GM23338 (cell line): ENCODE data around the gene NCAN. TPM values are rescaled to one million over a fixed set of nuclear protein-coding genes. Genes with fewer than 3 reads are reported as not detected.

Experiments
- ATAC-seq: fragments of 200-7000 bp; cut with Tn5 transposase; 3 replicates; pipeline ENCODE4 v1.9.1; 2020
- DNase-seq: peaks from one replicate; pipeline ENCODE4 v3.0.0-alpha.2; 2015; ENCODE audit warnings: low spot score
- H2AFZ ChIP-seq: fragments of 200-600 bp; sonication (generic); 2 replicates; pipeline ENCODE4 v1.8.0; 2016; ENCODE audit warnings: antibody characterized with exemption, mild to moderate bottlenecking, moderate library complexity
- H3F3A ChIP-seq: fragments of 200-600 bp; sonication (generic); replicated peaks from 2 replicates; pipeline ENCODE4 v1.8.0; 2017; ENCODE audit warnings: antibody characterized with exemption, mixed run types, low read depth
- H3K27ac ChIP-seq: fragments of 200-600 bp; sonication (generic); 2 replicates; pipeline ENCODE4 v1.6.1; 2016; ENCODE audit warnings: low read depth
- H3K27me3 ChIP-seq: fragments of 200-600 bp; sonication (generic); 2 replicates; pipeline ENCODE4 v1.8.0; 2016; ENCODE audit warnings: mild to moderate bottlenecking, mixed run types, moderate library complexity; ENCODE audit not compliant: insufficient read depth
- H3K36me3 ChIP-seq: fragments of 200-600 bp; sonication (generic); 2 replicates; pipeline ENCODE4 v1.8.0; 2016; ENCODE audit warnings: mild to moderate bottlenecking; ENCODE audit not compliant: insufficient read depth
- H3K4me1 ChIP-seq: fragments of 200-600 bp; sonication (generic); 2 replicates; pipeline ENCODE4 v1.8.0; 2016; ENCODE audit warnings: mild to moderate bottlenecking, moderate library complexity; ENCODE audit not compliant: insufficient read depth
- H3K4me2 ChIP-seq: fragments of 200-600 bp; sonication (generic); 2 replicates; pipeline ENCODE4 v1.7.1; 2017; ENCODE audit warnings: mixed run types
- H3K4me3 ChIP-seq: fragments of 200-600 bp; sonication (generic); 2 replicates; pipeline ENCODE4 v1.6.1; 2016; ENCODE audit warnings: mixed run types
- H3K79me2 ChIP-seq: fragments of 200-600 bp; sonication (generic); replicated peaks from 2 replicates; pipeline ENCODE4 v1.8.0; 2017; ENCODE audit warnings: mild to moderate bottlenecking; ENCODE audit not compliant: insufficient read depth
- H3K9me2 ChIP-seq: fragments of 200-600 bp; sonication (generic); 2 replicates; pipeline ENCODE4 v1.8.0; 2017; ENCODE audit not compliant: insufficient read depth
- H4K20me1 ChIP-seq: fragments of 200-600 bp; sonication (generic); replicated peaks from 2 replicates; pipeline ENCODE4 v1.8.0; 2017; ENCODE audit warnings: mild to moderate bottlenecking; ENCODE audit not compliant: insufficient read depth
- H3K27ac Mint-ChIP-seq: 2 replicates; pipeline ENCODE4 v1.8.0; 2020; ENCODE audit warnings: inconsistent platforms, mild to moderate bottlenecking, moderate library complexity, mixed read lengths
- H3K27me3 Mint-ChIP-seq: 3 replicates; pipeline ENCODE4 v1.8.0; 2022; ENCODE audit warnings: low read depth, mild to moderate bottlenecking, moderate library complexity, mixed read lengths, inconsistent platforms; ENCODE audit not compliant: insufficient read depth, poor library complexity
- H3K36me3 Mint-ChIP-seq: 3 replicates; pipeline ENCODE4 v1.8.0; 2021; ENCODE audit warnings: low read depth, mild to moderate bottlenecking, inconsistent platforms, moderate library complexity, mixed read lengths
- H3K4me1 Mint-ChIP-seq: 3 replicates; pipeline ENCODE4 v1.8.0; 2020; ENCODE audit warnings: mild to moderate bottlenecking, inconsistent platforms, mixed read lengths
- H3K4me3 Mint-ChIP-seq: 3 replicates; pipeline ENCODE4 v1.8.0; 2021; ENCODE audit warnings: moderate library complexity, mild to moderate bottlenecking, inconsistent platforms, mixed read lengths
- H3K9me3 Mint-ChIP-seq: 3 replicates; pipeline ENCODE4 v1.8.0; 2020; ENCODE audit warnings: moderate library complexity, mild to moderate bottlenecking, inconsistent platforms, mixed read lengths
- CREB1 ChIP-seq: fragments of 250-450 bp; sonication (Bioruptor Pico); IDR thresholded peaks from 2 replicates; pipeline ENCODE4 v1.5.0; 2020; ENCODE audit warnings: low read depth, mild to moderate bottlenecking, moderate library complexity
- CTCF ChIP-seq, 2 experiments: fragments of 200-600 bp in 1 of 2; sonication (generic) in 1 of 2; conservative IDR thresholded peaks; 2 replicates each; pipeline versions ENCODE4 v1.5.1 to v1.6.1; 2016 to 2017; ENCODE audit warnings: antibody characterized with exemption in 2 of 2, low read depth in 2 of 2, mild to moderate bottlenecking in 2 of 2, moderate library complexity in 1 of 2
- ETS1 ChIP-seq: IDR thresholded peaks from 2 replicates; pipeline ENCODE4 v1.6.1; 2016; ENCODE audit warnings: antibody characterized with exemption
- EZH2 ChIP-seq: fragments of 200-600 bp; sonication (generic); IDR thresholded peaks from one replicate; pipeline ENCODE4 v1.8.0; 2017; ENCODE audit warnings: antibody characterized with exemption, mild to moderate bottlenecking, low read depth; ENCODE audit not compliant: unreplicated experiment
- EZH2phosphoT487 ChIP-seq: fragments of 200-600 bp; sonication (generic); IDR thresholded peaks from one replicate; pipeline ENCODE4 v1.8.1; 2018; ENCODE audit warnings: antibody characterized with exemption; ENCODE audit not compliant: unreplicated experiment
- JUNB ChIP-seq: IDR thresholded peaks from one replicate; pipeline ENCODE4 v1.6.1; 2016; ENCODE audit warnings: antibody characterized with exemption; ENCODE audit not compliant: unreplicated experiment
- NANOG ChIP-seq: IDR thresholded peaks from 2 replicates; pipeline ENCODE4 v1.6.1; 2016; ENCODE audit warnings: antibody characterized with exemption, borderline replicate concordance
- POLR2AphosphoS5 ChIP-seq: IDR thresholded peaks from 2 replicates; pipeline ENCODE4 v1.6.1; 2016; ENCODE audit warnings: antibody characterized with exemption, low read depth
- REST ChIP-seq: IDR thresholded peaks from one replicate; pipeline ENCODE4 v1.6.1; 2018; ENCODE audit warnings: antibody characterized with exemption; ENCODE audit not compliant: unreplicated experiment
- STAT1 ChIP-seq: IDR thresholded peaks from one replicate; pipeline ENCODE4 v1.6.1; 2016; ENCODE audit warnings: antibody characterized with exemption; ENCODE audit not compliant: unreplicated experiment
- ZNF114 ChIP-seq: fragments of 250-450 bp; sonication (Bioruptor Pico); IDR thresholded peaks from 2 replicates; pipeline ENCODE4 v1.5.0; 2020; ENCODE audit warnings: mild to moderate bottlenecking, moderate library complexity
- ZNF331 ChIP-seq: fragments of 250-450 bp; sonication (Bioruptor Pico); IDR thresholded peaks from 2 replicates; pipeline ENCODE4 v1.5.0; 2020; ENCODE audit warnings: low read depth, mild to moderate bottlenecking, moderate library complexity
- ZNF462 ChIP-seq: fragments of 250-450 bp; sonication (Bioruptor Pico); IDR thresholded peaks from 2 replicates; pipeline ENCODE4 v1.5.0; 2020; ENCODE audit warnings: mild to moderate bottlenecking, moderate library complexity
- polyA plus RNA-seq: library from polyadenylated mRNA; unstranded; fragments of >200 nt; fragmentation: Nextera tagmentation; extraction: Ambion mirVana; gene quantifications from 2 replicates; pipeline ENCODE4 v1.2.1, GENCODE V29; 2016
- total RNA-seq: library from RNA; depleted of rRNA; stranded (reverse); fragments of >200 nt; shearing (Covaris generic); gene quantifications from 2 replicates; pipeline ENCODE4 v1.2.3, GENCODE V29; 2014

Gene NCAN
- total and polyA plus RNA-seq, 2 experiments from 2014 or later: 1.8 to 9.4 TPM

- Mint-ChIP-seq H3K4me1 (peaks cover 9% of the 10 kb centered on the region), H3K9me3 (no peaks in the 10 kb centered on the region)
These were observed 57.0 kb downstream of the NCAN start for GRCh38 chr19:19268453-19269385.

More at GRCh38 chr19:19268453-19269385, 57.0 kb downstream of the NCAN start:
- Histone ChIP-seq H3K27me3 (peaks cover 5% of the 10 kb centered on the region; the same call in 1 of the 2 replicates), H3F3A (peaks cover 5% of the 10 kb centered on the region; the same call in 1 of the 2 replicates), H3K4me1 (peaks cover 8% of the 10 kb centered on the region; the same call in 1 of the 2 replicates), H3K79me2 (no peaks in the 10 kb centered on the region), H3K36me3 (no peaks in the 10 kb centered on the region), H3K9me2 (no peaks in the 10 kb centered on the region), H4K20me1 (no peaks in the 10 kb centered on the region), H2AFZ (no peak overlapping the region), H3K4me3 (no peak overlapping the region), H3K27ac (no peak overlapping the region), H3K4me2 (no peak overlapping the region)
- no peak for DNase-seq
- ATAC-seq: no peak
- Mint-ChIP-seq H3K4me3 (no peak overlapping the region), H3K27me3 (peaks cover 23% of the 10 kb centered on the region), H3K36me3 (no peaks in the 10 kb centered on the region; the same call in 2 of the 3 replicates), H3K27ac (no peak overlapping the region)
- no peak for TF ChIP-seq EZH2phosphoT487
- no peak for TF ChIP-seq ETS1
- TF ChIP-seq CTCF (conservative IDR thresholded peaks at IDR 0.05; ENCODE audit: low read depth in 2 of 2): no peak
- no peak for TF ChIP-seq ZNF331 (CRISPR knock-in tag)
- no peak for TF ChIP-seq JUNB
- TF ChIP-seq NANOG: no peak
- TF ChIP-seq STAT1: no peak
- no peak for TF ChIP-seq ZNF462 (CRISPR knock-in tag)
- TF ChIP-seq CREB1 (CRISPR knock-in tag): no peak
- no peak for TF ChIP-seq REST
- TF ChIP-seq EZH2: no peak
- TF ChIP-seq ZNF114: no peak
- no peak for TF ChIP-seq POLR2AphosphoS5
